IPS-NIHi11 (cell line): ENCODE results near the gene POU2AF2.
"Not testable (repeated sequence)": the region's sequence is repeated elsewhere in the genome, so short reads cannot be mapped to it uniquely, and the experiment has no call there.

Source experiments
- DNase-seq: peaks from one replicate; pipeline ENCODE4 v3.0.0; 2012; ENCODE audit warnings: mixed read lengths, low spot score

Gene POU2AF2

GRCh38 chr11:111245425-111245824, at the start of gene POU2AF2:
POU2AF2 (plus strand) TSS chr11:111245725; CDS start chr11:111245854, 129 bp downstream.
- DNase-seq = no peak

DNA sequence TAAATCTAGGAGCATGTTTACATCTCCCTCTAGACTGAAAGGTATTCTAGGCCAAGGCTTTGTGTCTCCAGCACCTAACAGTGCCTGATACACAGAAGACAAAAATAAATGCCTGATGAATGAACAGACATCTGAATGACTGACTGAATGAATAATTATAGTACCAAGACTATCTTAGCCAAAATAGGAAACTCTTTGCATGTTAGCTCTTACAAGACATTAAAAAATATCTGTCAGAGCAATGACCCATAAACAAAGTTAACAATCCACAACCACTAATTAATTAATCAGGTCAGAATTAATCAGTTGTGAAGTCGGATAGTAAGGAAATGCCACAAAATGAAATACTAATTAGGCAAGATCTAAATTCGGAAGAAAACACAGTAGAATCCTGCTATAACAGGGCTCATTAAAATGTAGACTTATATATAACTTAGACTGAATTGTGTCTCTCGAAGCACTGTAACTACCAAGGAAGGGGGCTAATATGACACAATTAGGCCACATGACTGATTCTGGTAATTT, 45.5 kb upstream of the POU2AF2 start:
- DNase-seq = no peak

- no peak for DNase-seq
Observed at GRCh38 chr11:111204211-111204610, 41.3 kb upstream of the POU2AF2 start.

GRCh38 chr11:111205632-111206385, 39.7 kb upstream of the POU2AF2 start:
- no peak for DNase-seq

DNA sequence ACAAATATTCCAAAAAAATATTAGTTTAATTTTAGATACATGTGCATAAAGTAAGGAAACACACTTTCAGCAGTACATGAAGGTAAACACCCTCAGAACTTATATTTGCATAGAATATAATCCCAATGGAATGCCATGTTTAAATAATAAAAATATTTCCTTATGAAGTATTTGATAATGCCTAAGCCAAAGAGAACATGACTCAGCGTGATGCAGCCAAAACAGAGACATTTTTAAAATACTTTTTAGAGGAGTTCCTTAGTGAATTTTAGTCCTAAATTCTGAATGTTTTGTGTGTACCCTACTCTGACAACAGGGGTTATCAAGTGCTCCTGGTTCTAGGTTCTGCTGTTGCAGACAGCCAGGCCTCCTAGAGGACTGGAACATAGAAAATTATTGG, 39.1 kb upstream of the POU2AF2 start:
- DNase-seq = no peak

DNA sequence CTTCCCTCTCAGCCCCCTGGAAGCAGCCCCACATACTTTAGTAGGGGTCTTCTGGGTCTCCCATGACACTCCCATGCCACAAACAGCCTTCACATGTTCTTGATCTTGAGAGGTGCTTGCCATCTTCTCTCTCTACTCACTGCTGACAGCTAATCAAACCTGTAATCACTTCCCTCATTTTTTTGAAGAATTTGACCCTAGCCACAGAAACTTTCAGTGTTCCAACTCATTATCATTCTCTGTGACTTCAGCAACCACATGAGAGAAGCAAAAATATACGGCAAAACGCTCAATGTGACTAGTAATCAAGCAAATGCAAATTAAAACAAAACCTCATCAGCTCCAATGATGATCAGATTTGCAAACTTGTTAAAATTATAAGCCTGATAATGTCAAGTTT, 38.3 kb upstream of the POU2AF2 start:
- no peak for DNase-seq

GRCh38 chr11:111209543-111210355, 35.8 kb upstream of the POU2AF2 start:
- DNase-seq = no peak

- DNase-seq = no peak
Observed at GRCh38 chr11:111213256-111213655, 32.3 kb upstream of the POU2AF2 start.

GRCh38 chr11:111220721-111221120, 24.8 kb upstream of the POU2AF2 start:
- DNase-seq = no peak

DNA sequence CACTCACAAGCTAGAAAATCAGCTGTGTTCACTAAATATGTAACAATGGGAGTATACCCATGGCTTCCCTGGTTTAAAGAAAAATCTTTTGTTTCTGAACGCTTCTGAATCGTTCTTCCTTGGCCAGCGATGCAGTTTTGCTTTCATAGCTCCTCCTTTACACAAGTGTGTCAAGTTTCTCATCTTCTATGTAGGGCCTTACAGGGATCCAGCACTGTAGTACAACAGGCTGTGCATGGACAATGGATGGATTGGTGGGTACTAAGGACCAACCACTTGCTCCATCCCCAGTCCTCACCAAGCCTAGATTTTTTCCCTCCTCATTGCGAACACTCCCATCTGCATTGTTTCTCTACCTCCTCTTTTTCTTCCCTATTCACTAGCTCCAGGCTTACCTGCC, 24.3 kb upstream of the POU2AF2 start:
- no peak for DNase-seq

GRCh38 chr11:111221936-111222335, 23.6 kb upstream of the POU2AF2 start:
- not testable (repeated sequence) for DNase-seq

GRCh38 chr11:111222821-111223455, 22.6 kb upstream of the POU2AF2 start:
- not testable (repeated sequence) for DNase-seq

DNA sequence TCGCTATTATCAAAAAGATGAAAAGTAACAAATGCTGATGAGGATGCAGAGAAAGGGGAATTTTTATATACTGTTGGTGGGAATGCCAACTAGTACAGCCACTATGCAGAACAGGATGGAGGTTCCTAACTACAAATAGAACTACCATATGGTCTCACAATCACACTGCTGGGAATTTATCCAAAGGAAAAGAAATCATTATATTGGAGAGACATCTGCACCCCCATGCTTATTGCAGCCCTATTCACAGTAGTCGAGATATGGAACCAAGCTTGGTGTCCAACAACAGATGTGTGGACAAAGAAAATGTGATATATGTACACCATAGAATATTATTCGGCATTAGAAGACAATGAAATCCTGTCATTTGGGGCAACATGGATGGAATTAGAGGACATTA, 19.6 kb upstream of the POU2AF2 start:
- no peak for DNase-seq

GRCh38 chr11:111229604-111230003, 15.9 kb upstream of the POU2AF2 start:
- DNase-seq = no peak

GRCh38 chr11:111230122-111230465, 15.4 kb upstream of the POU2AF2 start:
- no peak for DNase-seq

- DNase-seq = no peak
Observed at GRCh38 chr11:111231836-111232235, 13.7 kb upstream of the POU2AF2 start.

- no peak for DNase-seq
Observed at GRCh38 chr11:111236383-111236782, 9.1 kb upstream of the POU2AF2 start.

GRCh38 chr11:111237926-111238325, 7.6 kb upstream of the POU2AF2 start:
- no peak for DNase-seq

DNA sequence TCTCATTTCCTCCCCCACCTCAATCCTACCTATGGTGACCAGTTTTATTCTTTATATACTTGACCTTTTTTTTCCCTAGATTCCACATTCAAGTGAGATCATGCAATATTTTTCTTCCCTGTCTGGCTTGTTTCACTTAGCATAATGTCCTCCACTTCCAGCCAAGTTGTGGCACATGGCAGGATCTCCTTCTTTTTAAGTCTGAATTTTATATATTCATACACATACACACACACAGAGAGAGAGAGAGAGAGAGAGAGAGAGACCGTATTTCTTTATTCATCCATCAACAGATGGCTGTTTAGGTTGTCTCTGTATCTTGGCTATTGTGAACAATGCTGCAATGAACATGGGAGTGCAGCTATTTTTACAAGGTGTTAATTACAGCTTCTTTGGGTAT, 1.4 kb downstream of the POU2AF2 start:
- no peak for DNase-seq

- DNase-seq = no peak
Observed at GRCh38 chr11:111250936-111251335, 5.4 kb downstream of the POU2AF2 start.

- no peak for DNase-seq
Observed at GRCh38 chr11:111253131-111253530, 7.6 kb downstream of the POU2AF2 start.

GRCh38 chr11:111253630-111254029, 8.1 kb downstream of the POU2AF2 start:
- no peak for DNase-seq

- DNase-seq = no peak
Observed at GRCh38 chr11:111258046-111258445, 12.5 kb downstream of the POU2AF2 start.
